Renal pelvis (tissue), 4 donors: ENCODE data around the gene TUT7. TPM values are rescaled to one million over a fixed set of nuclear protein-coding genes. Genes with fewer than 3 reads are reported as not detected.

Experiments
- DNase-seq: peaks from one replicate; pipeline ENCODE4 v3.0.0-alpha.2; 2013
- polyA plus RNA-seq, 3 donors: library from polyadenylated mRNA; unstranded; fragments of 120-200 nt; gene quantifications; one replicate each; pipeline ENCODE4 v1.2.1, GENCODE V29; 2013; ENCODE audit not compliant: insufficient read length in 3 of 3

TUT7 gene
- polyA plus RNA-seq, 3 donors: 23.3 to 29.9 (median 25.2) TPM

- no peak for DNase-seq
These were observed 90.3 kb downstream of the TUT7 start for GRCh38 chr9:86263876-86264275.

- DNase-seq: no peak
These were observed 91.7 kb downstream of the TUT7 start for GRCh38 chr9:86262492-86262891.

- no peak for DNase-seq
These were observed 94.7 kb downstream of the TUT7 start, which contains the start of gene C9orf153 for GRCh38 chr9:86259557-86259956. TSS of gene C9orf153 (minus strand) at chr9:86259657. CDS start at chr9:86229603, 30,054 bp downstream.

GRCh38 chr9:86257391-86257790, 96.8 kb downstream of the TUT7 start:
- no peak for DNase-seq

GRCh38 chr9:86256653-86257052, 97.6 kb downstream of the TUT7 start:
- no peak for DNase-seq

GRCh38 chr9:86253577-86253976, 100.6 kb downstream of the TUT7 start:
- no peak for DNase-seq

- DNase-seq: no peak
These were observed 101.3 kb downstream of the TUT7 start for GRCh38 chr9:86252870-86253269.

GRCh38 chr9:86250123-86250522, 104.1 kb downstream of the TUT7 start:
- DNase-seq: no peak

- DNase-seq: no peak
These were observed 105.5 kb downstream of the TUT7 start for GRCh38 chr9:86248746-86249145.

GRCh38 chr9:86246752-86247161, 107.5 kb downstream of the TUT7 start:
- DNase-seq: no peak

- no peak for DNase-seq
These were observed 112.1 kb downstream of the TUT7 start for GRCh38 chr9:86242071-86242470.

- DNase-seq: no peak
These were observed 113.0 kb downstream of the TUT7 start for GRCh38 chr9:86241216-86241615.

- no peak for DNase-seq
These were observed 115.1 kb downstream of the TUT7 start for GRCh38 chr9:86238861-86239770.

Other genes starting within 250 kb of the TUT7 start
- under 1 TPM in 2 of 3 donors, not detected in 1; 0.10 to 0.13 TPM for gene C9orf153, start 94.8 kb downstream of the TUT7 start, polyA plus RNA-seq
- 10 to 100 TPM; 51.6 to 54.9 (median 53.9) TPM for gene ISCA1, start 71.9 kb downstream of the TUT7 start, polyA plus RNA-seq